Calu3 (cell line): ENCODE data around the gene DEGS2. TPM values are rescaled to one million over a fixed set of nuclear protein-coding genes. Genes with fewer than 3 reads are reported as not detected.

ENCODE experiments used
- BruUV-seq: library from RNA; stranded (reverse); fragments of 400-500 nt; replicated peaks from 2 replicates; lab custom pipeline; 2021; lab: Mats Ljungman, UMichigan
- CTCF ChIA-PET: fragments of 300-600 bp; sonication (Branson Sonifier 250); formaldehyde crosslinking; loops from one replicate; lab custom pipeline; 2022; ENCODE audit warnings: antibody characterized with exemption; lab: Charles Lee
- DNase-seq: peaks from one replicate; pipeline ENCODE4 v3.0.0; 2022
- H3K27ac Mint-ChIP-seq: one replicate; pipeline ENCODE4 v1.8.0; 2022; ENCODE audit warnings: mixed read lengths; ENCODE audit not compliant: unreplicated experiment
- H3K27me3 Mint-ChIP-seq: one replicate; pipeline ENCODE4 v1.8.0; 2022; ENCODE audit warnings: mixed read lengths; ENCODE audit not compliant: unreplicated experiment
- H3K36me3 Mint-ChIP-seq: one replicate; pipeline ENCODE4 v1.8.0; 2022; ENCODE audit warnings: mild to moderate bottlenecking, moderate library complexity, mixed read lengths; ENCODE audit not compliant: insufficient read depth, unreplicated experiment
- H3K4me1 Mint-ChIP-seq: one replicate; pipeline ENCODE4 v1.8.0; 2022; ENCODE audit warnings: mild to moderate bottlenecking, low read depth, mixed read lengths; ENCODE audit not compliant: unreplicated experiment
- H3K4me3 Mint-ChIP-seq: one replicate; pipeline ENCODE4 v1.8.0; 2022; ENCODE audit warnings: mild to moderate bottlenecking, low read depth, moderate library complexity, mixed read lengths; ENCODE audit not compliant: unreplicated experiment
- H3K9me3 Mint-ChIP-seq: one replicate; pipeline ENCODE4 v1.8.0; 2022; ENCODE audit warnings: low read depth, mixed read lengths; ENCODE audit not compliant: unreplicated experiment
- CTCF ChIP-seq: fragments of 200-600 bp; IDR thresholded peaks from one replicate; pipeline ENCODE4 v1.8.0; 2022; ENCODE audit warnings: antibody characterized with exemption; ENCODE audit not compliant: unreplicated experiment
- intact Hi-C: fragments of 100-400 bp; cut with micrococcal nuclease; formaldehyde crosslinking; loops from one replicate; pipeline ENCODE4 v1.10.0; 2022; ENCODE audit not compliant: unreplicated experiment
- total RNA-seq: library from RNA; stranded (reverse); gene quantifications from 2 replicates; pipeline ENCODE4 v1.2.3, GENCODE V29; 2022

DEGS2 gene
- total RNA-seq, 1 experiment from 2014 or later: 2.5 TPM

GRCh38 chr14:100134586-100134985, 24.9 kb downstream of the DEGS2 start:
- Mint-ChIP-seq H3K4me3 (no peak overlapping the region), H3K27me3 (no peaks in the 10 kb centered on the region), H3K36me3 (no peaks in the 10 kb centered on the region), H3K27ac (peak overlapping the region; percentile 66), H3K4me1 (peaks cover 42% of the 10 kb centered on the region), H3K9me3 (no peaks in the 10 kb centered on the region)
- no TSS peak for BruUV-seq
- TF ChIP-seq CTCF: no peak
- DNase-seq: peak; percentile 76
- intact Hi-C loops: loop anchor here (5.0 kb wide), 1 partner anchor 58 kb away; no protein-coding TSS in a partner anchor
- CTCF ChIA-PET: no interaction called here

DNA sequence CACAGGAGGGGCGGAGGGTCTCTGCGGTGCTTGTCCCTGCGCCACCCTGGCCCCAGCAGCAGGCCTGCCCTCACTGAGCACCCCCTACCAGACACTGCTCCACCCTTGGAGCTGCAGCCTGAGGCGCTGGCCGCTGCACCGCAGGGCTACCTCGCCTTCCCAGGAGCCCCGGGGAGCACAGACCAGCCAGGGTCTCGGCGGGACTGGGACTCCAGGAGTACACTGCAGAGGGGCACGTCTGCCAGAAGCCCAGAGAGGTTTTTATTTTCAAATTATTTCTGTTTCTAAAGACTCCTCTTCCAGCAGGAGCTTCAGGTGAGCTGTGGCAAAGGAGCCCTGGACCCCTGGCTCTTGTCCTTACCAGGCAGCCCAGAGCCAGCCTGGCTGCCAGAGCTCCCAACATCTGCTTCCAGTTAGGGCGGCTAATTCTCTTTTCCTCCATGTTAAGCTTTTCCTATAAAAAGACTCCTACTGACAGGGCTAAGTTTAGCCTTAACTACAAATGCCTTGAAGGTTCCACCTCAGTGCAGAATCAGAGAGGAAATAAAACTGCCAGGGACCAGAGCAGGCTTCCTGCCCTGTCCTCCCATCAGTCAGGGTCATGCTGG, 26.4 kb downstream of the DEGS2 start:
- CTCF ChIA-PET: no interaction called here
- Mint-ChIP-seq H3K27ac (no peak overlapping the region), H3K27me3 (no peaks in the 10 kb centered on the region), H3K4me1 (peaks cover 33% of the 10 kb centered on the region), H3K36me3 (no peaks in the 10 kb centered on the region), H3K4me3 (no peak overlapping the region), H3K9me3 (no peaks in the 10 kb centered on the region)
- DNase-seq: no peak
- TF ChIP-seq CTCF: no peak
- intact Hi-C loops: loop anchor here (5.0 kb wide), 1 partner anchor 59 kb away; no protein-coding TSS in a partner anchor
- BruUV-seq: no TSS peak

GRCh38 chr14:100132161-100132902, 27.1 kb downstream of the DEGS2 start:
- CTCF ChIA-PET: interaction anchor here (0.6 to 1.8 kb wide), 3 partner anchors 10 to 233 kb away, joined by 4 to 11 read pairs (median 4); no protein-coding TSS in a partner anchor
- Mint-ChIP-seq H3K27me3 (no peaks in the 10 kb centered on the region), H3K27ac (no peak overlapping the region), H3K4me1 (peaks cover 33% of the 10 kb centered on the region), H3K36me3 (no peaks in the 10 kb centered on the region), H3K4me3 (no peak overlapping the region), H3K9me3 (no peaks in the 10 kb centered on the region)
- intact Hi-C loops: loop anchor here (5.0 kb wide), 1 partner anchor 60 kb away; no protein-coding TSS in a partner anchor
- no peak for TF ChIP-seq CTCF
- BruUV-seq: no TSS peak
- no peak for DNase-seq

DNA sequence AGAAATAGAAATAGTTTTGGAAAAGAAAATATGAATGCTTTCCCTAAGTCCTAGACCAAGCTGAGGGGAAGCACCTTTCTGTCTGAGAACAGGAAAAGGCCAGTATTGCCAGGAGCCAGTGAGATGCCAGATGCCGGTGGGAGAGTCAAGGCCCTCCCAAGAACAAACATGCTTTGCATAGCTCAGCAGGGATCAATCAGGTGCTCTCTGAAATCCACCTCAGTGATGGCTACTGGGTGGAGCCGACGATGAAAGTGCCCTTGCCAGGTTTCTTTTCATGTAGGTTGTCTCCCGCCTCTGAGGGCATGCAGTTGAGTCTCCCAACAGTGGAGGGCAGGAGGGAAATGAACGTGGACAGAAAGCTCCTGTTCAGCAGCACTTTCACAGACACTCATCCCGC, 28.3 kb downstream of the DEGS2 start:
- peaks cover 33% of the 10 kb centered on the region for H3K4me1 Mint-ChIP-seq
- no peaks in the 10 kb centered on the region for H3K27me3 Mint-ChIP-seq
- intact Hi-C loops: loop anchor here (5.0 kb wide), 1 partner anchor 61 kb away; no protein-coding TSS in a partner anchor
- CTCF ChIA-PET: interaction anchor here (0.6 to 1.8 kb wide), 5 partner anchors 11 to 489 kb away, joined by 3 to 11 read pairs (median 6); no protein-coding TSS in a partner anchor
- H3K36me3 Mint-ChIP-seq: no peaks in the 10 kb centered on the region
- no peak for TF ChIP-seq CTCF
- DNase-seq: peak; percentile 60
- no peaks in the 10 kb centered on the region for H3K9me3 Mint-ChIP-seq
- peak overlapping the region; percentile 11 for H3K4me3 Mint-ChIP-seq
- no TSS peak for BruUV-seq
- H3K27ac Mint-ChIP-seq: peak overlapping the region; percentile 8
